DMS53 (cell line): ENCODE results near the gene CLRN3.

Experiments
- DNase-seq: peaks from one replicate; lab custom pipeline; 2025; lab: John Stamatoyannopoulos, UW

Gene CLRN3

GRCh38 chr10:127874671-127875448, 17.9 kb downstream of the CLRN3 start:
- no peak for DNase-seq

DNA sequence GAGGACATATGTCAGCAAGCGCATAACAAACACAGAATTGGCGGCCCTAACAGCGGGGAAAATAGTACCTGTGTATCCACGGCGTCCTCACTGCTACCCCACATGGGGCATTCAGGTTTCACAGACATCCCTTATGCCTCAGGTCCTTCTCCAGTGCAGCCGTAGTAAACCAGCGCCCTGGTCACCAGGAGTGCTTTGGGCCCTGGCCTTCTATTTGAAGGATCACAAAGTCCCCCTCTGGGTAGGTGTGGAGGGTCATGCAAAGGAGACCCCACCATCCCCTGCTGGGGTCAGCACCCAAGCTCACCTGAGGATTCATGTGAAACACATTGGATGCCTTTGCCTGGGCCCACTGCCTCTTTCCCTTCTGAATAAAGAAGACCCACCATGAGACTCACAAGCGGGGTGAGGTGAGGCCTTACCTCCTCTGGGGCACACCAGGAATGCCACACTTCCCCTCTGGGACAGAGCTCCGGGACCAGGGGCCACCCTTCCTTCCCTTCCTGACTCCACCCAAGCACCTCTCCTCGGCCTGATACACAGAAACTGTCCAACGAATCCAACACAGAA, 18.8 kb downstream of the CLRN3 start:
- no peak for DNase-seq

- peak; percentile 38 for DNase-seq
Observed at GRCh38 chr10:127872871-127873600, 19.7 kb downstream of the CLRN3 start.

DNA sequence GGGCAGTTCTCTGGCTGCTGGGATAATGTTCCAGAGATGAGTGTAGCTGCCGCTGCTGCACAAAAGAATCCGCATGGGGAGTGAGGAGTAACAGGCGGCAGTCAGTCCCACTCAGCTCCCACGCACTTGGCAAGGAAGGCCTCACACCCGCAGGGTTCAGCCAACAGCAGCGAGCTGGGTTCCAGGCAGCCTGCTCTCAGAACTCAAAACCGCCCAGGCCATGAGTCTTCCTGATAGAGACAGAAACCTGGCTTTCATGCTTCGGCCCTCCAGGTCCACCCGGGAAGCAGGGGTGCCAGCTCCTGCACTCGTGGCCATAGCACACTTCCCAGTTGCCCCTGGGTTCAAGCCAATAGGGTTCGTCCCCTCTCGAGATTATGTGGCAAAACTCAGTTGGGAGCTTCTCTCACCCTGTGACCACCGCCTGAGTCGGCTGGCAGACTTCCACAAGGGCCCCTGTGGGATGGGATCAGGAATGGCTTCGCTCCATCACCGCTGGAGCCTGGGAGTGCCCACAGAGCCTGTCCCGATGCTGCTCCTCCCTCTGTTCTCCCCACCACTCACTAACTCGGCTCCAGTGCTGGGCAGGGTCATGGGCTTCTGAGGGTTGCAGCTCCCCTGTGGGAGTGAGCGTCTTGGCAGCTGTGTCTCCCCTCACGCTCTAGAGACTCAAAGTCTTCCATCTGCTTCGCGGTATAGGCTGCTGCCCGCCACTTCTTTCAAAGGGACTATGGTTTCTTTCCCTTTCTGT, 20.6 kb downstream of the CLRN3 start:
- no peak for DNase-seq

DNA sequence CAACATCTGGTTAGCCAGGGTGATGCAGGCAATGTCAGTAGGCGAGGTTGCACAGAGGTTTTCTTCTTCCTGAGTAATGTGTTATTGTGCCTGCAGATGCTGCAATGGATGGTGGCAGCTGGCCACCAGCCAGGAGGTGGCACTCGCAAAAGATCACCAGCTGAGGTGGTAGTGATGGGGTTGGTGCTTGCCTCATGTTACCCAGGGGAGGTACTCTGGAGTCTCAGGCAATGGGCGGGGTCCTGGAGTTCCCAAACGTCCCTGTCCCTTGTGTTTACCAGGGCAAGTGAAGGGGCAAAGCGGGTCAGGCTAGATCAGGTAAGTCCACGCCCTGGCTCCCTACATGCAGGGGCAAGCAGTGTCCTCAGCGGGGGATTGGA, 21.1 kb downstream of the CLRN3 start:
- DNase-seq, result no peak

- DNase-seq, result no peak
Observed at GRCh38 chr10:127869329-127869728, 23.4 kb downstream of the CLRN3 start.

DNA sequence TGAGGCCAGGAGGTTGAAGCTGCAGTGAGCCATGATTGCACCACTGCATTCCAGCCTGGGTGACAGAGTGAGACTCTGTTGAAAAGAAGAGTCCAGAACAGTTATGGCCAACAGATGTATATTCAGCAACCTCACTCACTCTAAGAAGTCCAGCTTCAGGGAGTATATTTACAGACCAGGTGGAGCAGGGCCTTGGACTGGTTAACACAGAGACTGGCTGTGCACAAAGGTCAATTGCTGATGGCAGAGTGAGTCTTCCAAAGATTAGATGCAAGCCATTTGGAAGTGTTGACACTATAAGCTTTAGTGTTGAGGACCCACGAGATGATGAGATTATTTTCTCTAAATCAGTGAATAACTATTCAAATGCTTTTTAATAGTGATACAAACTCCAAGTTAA, 24.9 kb downstream of the CLRN3 start:
- no peak for DNase-seq

DNA sequence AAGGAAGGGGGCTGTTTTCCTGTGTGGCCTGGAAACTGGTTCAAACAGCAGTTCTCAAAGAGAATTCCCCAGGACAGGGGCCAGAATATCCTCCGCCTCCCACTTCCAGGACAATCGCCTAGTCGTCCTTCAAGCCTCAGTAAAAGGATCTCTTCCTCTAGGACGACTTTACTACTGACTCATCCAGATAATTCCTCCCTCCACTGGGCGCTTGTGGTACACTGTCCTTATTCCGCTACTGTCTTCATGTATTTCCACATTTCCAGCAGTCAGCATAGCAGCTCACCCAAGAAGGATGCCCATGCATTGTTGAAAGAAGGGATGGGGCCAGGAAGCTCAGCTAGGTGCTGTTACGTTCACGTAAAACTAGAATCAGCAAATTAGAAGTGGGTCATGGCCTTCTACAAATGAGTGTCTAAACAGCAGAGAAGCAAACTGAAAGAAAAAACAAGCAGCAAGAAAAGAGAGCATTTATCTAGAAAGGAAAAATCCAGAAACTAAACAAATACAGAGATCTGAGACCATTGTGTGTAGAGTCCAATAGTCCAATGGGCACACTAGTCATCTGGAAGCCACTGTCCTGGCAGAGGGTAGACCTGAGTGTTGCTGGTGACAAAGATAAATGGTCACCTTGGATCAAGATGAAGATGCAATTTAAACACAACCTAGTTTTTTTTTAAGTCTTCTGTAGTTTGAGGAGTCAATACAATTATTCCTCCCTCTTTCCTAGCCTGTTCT, 26.3 kb downstream of the CLRN3 start:
- DNase-seq, result no peak

DNA sequence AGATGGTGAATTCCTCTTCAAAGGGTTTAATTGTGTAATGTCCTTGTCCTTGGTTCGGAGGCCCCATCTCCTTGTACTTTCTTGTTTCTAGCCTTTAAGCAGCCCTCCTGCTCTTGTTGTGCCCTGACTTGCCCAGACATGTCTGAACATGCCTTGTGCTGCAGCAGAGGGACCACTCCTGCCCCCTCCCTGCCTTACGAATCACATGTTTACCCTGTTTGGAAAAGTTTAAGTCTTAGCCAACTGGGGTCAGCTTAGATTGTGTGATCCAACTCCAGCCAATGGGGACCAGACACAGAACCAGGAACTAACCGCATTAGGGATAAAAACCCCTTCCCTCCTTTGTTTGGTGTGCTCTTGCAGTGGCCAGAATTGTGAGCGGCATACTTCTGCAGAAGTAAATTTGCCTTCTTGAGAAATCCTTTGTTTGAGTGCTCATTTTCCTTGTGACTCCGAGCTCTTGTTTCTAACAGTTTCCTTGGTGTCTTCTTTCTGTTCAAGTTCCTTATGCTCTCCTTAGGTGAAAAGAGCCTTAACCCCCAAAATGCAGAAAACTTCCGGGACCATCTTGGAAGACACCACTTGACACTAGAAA, 29.4 kb downstream of the CLRN3 start:
- DNase-seq, result no peak

DNA sequence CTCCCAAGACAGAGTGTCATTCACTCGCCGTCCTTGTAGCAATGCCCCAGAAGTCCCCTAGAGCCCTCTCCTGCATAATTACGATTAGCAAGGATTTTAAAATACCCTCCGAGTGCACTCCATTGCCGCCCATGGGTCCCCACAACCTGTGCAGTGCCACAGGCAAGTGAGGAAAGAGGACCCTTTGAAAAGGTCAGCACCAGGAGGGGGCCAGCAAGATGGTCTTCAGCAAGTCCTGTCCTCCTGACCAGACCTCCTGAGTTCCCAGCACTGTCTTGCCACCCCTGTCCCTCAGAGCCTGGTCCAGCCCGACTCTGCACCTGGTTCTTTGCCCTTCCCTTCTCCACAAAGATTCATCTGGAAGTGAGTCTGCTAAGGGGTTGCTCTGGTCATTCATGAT, 32.1 kb downstream of the CLRN3 start:
- no peak for DNase-seq

DNA sequence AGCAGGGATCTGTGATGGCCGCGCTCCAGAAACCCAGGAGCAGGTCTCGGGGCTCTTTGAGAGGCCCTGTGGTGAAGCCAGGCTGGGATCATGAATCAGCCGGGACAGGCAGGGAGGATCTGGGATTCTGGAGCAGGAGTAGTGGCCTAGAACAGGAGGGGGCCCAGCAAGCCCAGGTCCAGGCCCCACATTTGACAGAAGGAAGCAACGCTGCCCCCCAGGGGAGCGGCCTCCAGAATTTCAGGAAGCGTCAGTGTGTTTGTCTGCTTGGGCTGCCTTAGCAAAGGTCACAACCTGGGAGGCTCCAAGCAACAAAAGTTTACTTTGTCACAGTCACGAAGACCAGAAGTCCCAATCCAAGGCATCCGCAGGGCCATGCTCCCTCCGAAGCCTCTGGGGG, 36.8 kb downstream of the CLRN3 start:
- DNase-seq, result no peak

- DNase-seq, result no peak
Observed at GRCh38 chr10:127855591-127855881, 37.2 kb downstream of the CLRN3 start.

DNA sequence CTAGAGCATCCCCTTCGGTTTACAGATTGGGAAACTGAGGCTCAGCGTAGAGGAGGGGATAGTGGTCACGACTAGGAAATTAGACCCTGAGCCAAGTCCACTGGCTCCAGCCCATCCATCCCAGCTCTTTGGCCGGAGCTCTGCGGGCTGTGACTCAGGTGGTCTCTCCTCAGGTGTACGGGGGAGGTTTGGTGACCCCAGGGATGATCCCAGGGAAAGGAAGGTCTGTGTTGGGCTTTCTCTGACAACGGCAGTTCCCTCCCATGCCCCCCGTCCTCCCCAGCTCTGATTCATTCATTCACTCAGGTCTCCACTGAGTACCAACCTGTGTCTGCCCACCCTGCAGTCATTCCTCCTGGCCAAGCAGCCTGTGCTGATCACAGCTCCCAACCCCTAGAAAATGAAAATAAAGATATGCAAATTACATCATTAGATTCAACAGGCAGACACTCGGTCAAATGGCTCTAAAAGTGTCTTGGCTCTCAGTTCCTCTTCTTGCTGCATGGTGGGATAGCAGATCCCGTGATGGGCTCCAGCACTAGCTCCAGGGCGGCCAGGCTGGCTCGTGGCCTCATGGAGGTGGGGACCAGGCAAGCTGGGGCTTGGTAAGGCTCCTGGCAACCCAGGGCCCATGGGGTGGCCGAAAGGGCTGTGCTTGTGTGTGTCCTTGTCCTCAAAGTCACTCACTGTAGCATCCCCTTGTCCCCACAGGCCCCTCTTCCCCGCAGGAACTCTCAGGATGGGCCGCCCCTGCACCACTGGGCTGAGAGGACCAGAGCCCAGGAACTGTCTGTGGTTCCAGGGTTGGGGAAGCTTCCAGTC, 37.8 kb downstream of the CLRN3 start:
- no peak for DNase-seq

- peak; percentile 81 for DNase-seq
Observed at GRCh38 chr10:127853868-127854768, 38.6 kb downstream of the CLRN3 start.

GRCh38 chr10:127852456-127852855, 40.3 kb downstream of the CLRN3 start:
- no peak for DNase-seq

GRCh38 chr10:127851661-127852194, 41.0 kb downstream of the CLRN3 start:
- DNase-seq, result no peak

DNA sequence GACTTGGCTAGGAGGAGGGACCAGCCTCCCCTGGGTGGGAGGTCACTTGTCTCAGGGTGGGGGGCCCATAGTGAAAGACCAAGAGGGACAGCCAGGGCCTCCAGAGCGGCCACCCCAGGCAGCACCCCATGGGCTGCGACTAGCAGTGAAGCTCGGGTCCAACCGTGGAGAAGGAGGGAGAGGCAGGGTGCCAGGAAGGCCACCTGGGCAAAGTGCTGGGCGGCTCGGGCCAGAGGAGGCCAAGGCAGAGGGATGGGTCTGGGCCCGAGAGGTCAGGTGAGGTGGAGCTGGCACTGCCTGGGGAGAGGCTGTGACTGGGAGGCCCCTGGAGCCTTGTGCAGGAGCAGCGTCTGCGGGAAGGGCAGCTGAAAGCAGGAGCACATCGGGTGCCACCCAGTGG, 41.8 kb downstream of the CLRN3 start:
- no peak for DNase-seq

DNA sequence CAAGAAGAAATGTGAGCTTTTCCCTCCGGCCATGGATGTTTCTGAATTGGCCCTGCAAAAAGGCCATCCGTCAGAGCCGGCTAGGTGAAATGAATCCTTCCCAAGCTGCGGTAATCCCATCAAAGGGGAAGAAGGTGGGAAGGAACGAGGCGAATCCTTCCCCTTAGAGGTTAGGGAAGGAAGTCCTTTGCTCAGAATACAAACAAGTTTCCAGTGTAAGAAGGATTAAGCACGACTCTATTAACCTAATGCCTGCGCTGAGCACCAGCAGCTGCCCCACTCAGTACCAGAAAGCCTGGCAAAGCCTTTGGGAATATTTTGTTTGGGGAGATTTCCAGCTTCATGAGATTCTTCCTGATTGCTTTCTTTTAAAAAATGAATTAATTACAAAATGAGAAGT, 42.8 kb downstream of the CLRN3 start:
- no peak for DNase-seq

DNA sequence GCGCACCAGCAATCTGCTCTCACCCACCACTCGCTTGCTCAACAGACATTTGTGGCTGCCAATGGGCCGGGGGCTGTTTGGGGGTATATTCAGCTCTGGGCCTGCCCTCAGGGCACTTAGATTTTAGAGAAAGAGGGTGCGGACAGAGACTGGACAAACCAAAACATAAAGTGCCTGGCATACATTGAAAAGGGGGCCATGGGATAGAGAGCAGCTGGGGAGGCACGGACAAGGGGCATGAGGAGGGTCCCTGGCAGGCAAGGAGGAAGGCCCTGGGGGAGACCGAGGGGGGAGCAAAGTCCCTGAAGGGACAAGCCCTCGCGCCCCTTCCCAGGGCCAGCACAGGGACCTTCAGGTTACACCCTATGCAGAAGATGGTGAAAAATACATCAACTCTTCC, 43.5 kb downstream of the CLRN3 start:
- no peak for DNase-seq

GRCh38 chr10:127848226-127848625, 44.5 kb downstream of the CLRN3 start:
- DNase-seq, result no peak
